ENCODE measurements around the gene MYOM1.

Gene MYOM1

DNA sequence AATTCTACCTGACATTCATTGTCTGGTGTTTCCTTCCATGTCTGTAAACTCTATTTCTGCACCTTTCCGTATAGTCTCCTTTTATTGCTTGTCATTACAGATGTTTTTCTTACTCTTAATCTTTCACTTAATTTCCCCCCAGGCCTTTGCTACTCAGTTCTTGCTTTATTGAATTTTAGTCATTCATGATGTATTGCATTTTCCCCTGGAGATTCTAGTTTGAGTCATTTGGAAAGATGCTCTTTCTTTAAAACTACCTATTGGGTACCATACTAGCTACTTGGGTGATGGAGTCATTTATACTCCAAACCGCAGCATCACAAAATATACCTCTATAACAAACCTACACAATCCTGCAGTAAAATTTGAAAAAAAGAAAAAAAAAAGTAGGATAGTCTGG, 179.6 kb downstream of the MYOM1 start:
- H2AFZ ChIP-seq (ENCODE audit: low read length) = no peak overlapping the region
- H2BK12ac ChIP-seq (ENCODE audit: low read length) = no peak overlapping the region
- H2BK120ac ChIP-seq (ENCODE audit: low read depth, low read length) = no peak overlapping the region
- DNase-seq (ENCODE audit: low spot score) = no peak
- H4K8ac ChIP-seq (ENCODE audit: low read depth, low read length) = no peak overlapping the region
- no peaks in the 10 kb centered on the region for H3K27me3 ChIP-seq (ENCODE audit: control insufficient read depth in 3 of 3, insufficient read depth in 3 of 3, low read depth in 1 of 3, low read length in 3 of 3)
- H3K4me1 ChIP-seq (ENCODE audit: control insufficient read depth in 2 of 2, insufficient read depth in 1 of 2, low read depth in 1 of 2, low read length in 2 of 2) = peaks cover 0 to 4% of the 10 kb centered on the region in 2 donors
- no peak overlapping the region for H2BK15ac ChIP-seq (ENCODE audit: low read length)
- H2BK5ac ChIP-seq (ENCODE audit: low read length) = no peak overlapping the region
- H4K91ac ChIP-seq (ENCODE audit: low read depth, low read length, poor library complexity) = no peak overlapping the region
- no peak overlapping the region for H3K18ac ChIP-seq (ENCODE audit: low read length)
- H3K4me2 ChIP-seq (ENCODE audit: insufficient read depth, low read length, poor library complexity, severe bottlenecking) = no peak overlapping the region
- no peak overlapping the region for H3K27ac ChIP-seq (replicated peaks; ENCODE audit: low read length)
- no peak overlapping the region for H3K4ac ChIP-seq (ENCODE audit: low read length)
- no peaks in the 10 kb centered on the region for H3K9me3 ChIP-seq (replicated peaks in 1 of 2; ENCODE audit: control insufficient read depth in 2 of 2, insufficient read depth in 1 of 2, low read depth in 1 of 2, low read length in 2 of 2)
- no CpG with 5 or more reads among the region's 2 CpGs for WGBS, 2 donors (ENCODE audit: extremely low coverage in 2 of 2, insufficient read length in 2 of 2, insufficient replicate concordance in 1 of 2)
- no peak overlapping the region for H2AK5ac ChIP-seq (ENCODE audit: low read depth, low read length)
- no peak overlapping the region for H3K14ac ChIP-seq (ENCODE audit: low read length)
- no peak overlapping the region for H3K9ac ChIP-seq (ENCODE audit: low read depth, low read length, poor library complexity)
- H3K4me3 ChIP-seq (ENCODE audit: low read length in 2 of 2) = no peak overlapping the region
- H3K79me1 ChIP-seq (ENCODE audit: low read depth, low read length) = no peaks in the 10 kb centered on the region
- H3K23ac ChIP-seq (ENCODE audit: low read depth, low read length, poor library complexity) = no peak overlapping the region
- no peaks in the 10 kb centered on the region for H3K36me3 ChIP-seq (replicated peaks in 1 of 2; ENCODE audit: control insufficient read depth in 2 of 2, insufficient read depth in 2 of 2, low read length in 2 of 2)

DNA sequence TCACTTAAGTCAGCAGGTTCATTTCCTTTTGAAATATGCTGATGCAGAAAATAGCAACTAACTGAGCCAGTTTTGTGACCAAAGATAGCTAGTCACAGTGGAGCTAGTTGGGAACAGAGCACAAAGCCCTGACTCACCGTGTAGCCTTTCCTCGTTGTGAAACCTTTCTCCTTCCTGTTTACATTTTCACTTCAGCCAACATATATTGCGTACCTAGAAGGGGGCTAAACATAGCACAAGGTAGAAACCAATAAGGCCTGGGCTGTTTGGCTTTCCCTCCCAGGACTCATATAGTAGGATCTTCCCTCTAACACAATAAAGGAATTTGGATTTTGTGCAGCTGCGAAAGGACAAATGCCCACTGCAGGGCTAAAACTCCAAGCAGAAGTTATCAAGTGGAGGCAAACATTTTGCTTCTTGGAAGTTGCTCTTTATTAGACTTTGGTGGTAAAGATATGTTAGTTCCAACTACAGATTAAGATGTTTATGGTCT, 182.3 kb downstream of the MYOM1 start:
- no peaks in the 10 kb centered on the region for H3K79me1 ChIP-seq (ENCODE audit: low read depth, low read length)
- H3K23ac ChIP-seq (ENCODE audit: low read depth, low read length, poor library complexity) = no peak overlapping the region
- WGBS, 2 donors (ENCODE audit: extremely low coverage in 2 of 2, insufficient read length in 2 of 2, insufficient replicate concordance in 1 of 2) = no CpG with 5 or more reads among the region's 4 CpGs
- no peak overlapping the region for H4K8ac ChIP-seq (ENCODE audit: low read depth, low read length)
- peak overlapping the region; percentile 87 for H2AFZ ChIP-seq (ENCODE audit: low read length)
- H3K4me2 ChIP-seq (ENCODE audit: insufficient read depth, low read length, poor library complexity, severe bottlenecking) = no peak overlapping the region
- no peaks in the 10 kb centered on the region for H3K27me3 ChIP-seq (ENCODE audit: control insufficient read depth in 3 of 3, insufficient read depth in 3 of 3, low read depth in 1 of 3, low read length in 3 of 3)
- H2BK120ac ChIP-seq (ENCODE audit: low read depth, low read length) = no peak overlapping the region
- DNase-seq (ENCODE audit: low spot score) = no peak
- peaks cover 0 to 2% of the 10 kb centered on the region in 2 donors for H3K4me1 ChIP-seq (ENCODE audit: control insufficient read depth in 2 of 2, insufficient read depth in 1 of 2, low read depth in 1 of 2, low read length in 2 of 2)
- H4K91ac ChIP-seq (ENCODE audit: low read depth, low read length, poor library complexity) = no peak overlapping the region
- H3K18ac ChIP-seq (ENCODE audit: low read length) = no peak overlapping the region
- H3K9me3 ChIP-seq (replicated peaks in 1 of 2; ENCODE audit: control insufficient read depth in 2 of 2, insufficient read depth in 1 of 2, low read depth in 1 of 2, low read length in 2 of 2) = no peaks in the 10 kb centered on the region
- H3K27ac ChIP-seq (replicated peaks; ENCODE audit: low read length) = no peak overlapping the region
- H3K36me3 ChIP-seq (replicated peaks in 1 of 2; ENCODE audit: control insufficient read depth in 2 of 2, insufficient read depth in 2 of 2, low read length in 2 of 2) = no peaks in the 10 kb centered on the region
- H3K4ac ChIP-seq (ENCODE audit: low read length) = no peak overlapping the region
- H3K14ac ChIP-seq (ENCODE audit: low read length) = no peak overlapping the region
- H2BK12ac ChIP-seq (ENCODE audit: low read length) = no peak overlapping the region
- no peak overlapping the region for H3K9ac ChIP-seq (ENCODE audit: low read depth, low read length, poor library complexity)
- no peak overlapping the region for H2AK5ac ChIP-seq (ENCODE audit: low read depth, low read length)
- H2BK15ac ChIP-seq (ENCODE audit: low read length) = no peak overlapping the region
- no peak overlapping the region for H3K4me3 ChIP-seq (ENCODE audit: low read length in 2 of 2)
- no peak overlapping the region for H2BK5ac ChIP-seq (ENCODE audit: low read length)

DNA sequence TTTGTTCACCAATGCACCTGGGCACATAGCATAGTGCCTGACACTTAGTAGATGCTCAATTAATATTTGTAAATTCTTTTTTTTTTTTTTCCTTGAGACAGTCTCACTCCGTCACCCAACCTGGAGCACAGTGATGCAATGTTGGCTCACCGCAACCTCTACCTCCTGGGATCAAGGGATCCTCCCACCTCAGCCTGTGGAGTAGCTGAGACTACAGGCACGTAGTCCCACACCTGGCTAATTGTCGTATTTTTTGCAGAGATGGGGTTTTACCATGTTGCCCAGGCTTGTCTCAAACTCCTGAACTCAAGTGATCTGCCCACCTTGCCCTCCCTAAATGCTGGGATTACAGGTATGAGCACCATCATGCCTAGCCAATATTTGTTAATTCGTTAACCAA, 183.7 kb downstream of the MYOM1 start:
- Histone ChIP-seq H3K18ac (ENCODE audit: low read length) (no peak overlapping the region), H3K23ac (ENCODE audit: low read depth, low read length, poor library complexity) (no peak overlapping the region), H3K4me2 (ENCODE audit: insufficient read depth, low read length, poor library complexity, severe bottlenecking) (no peak overlapping the region), H2AK5ac (ENCODE audit: low read depth, low read length) (no peak overlapping the region), H2BK15ac (ENCODE audit: low read length) (no peak overlapping the region), H4K8ac (ENCODE audit: low read depth, low read length) (no peak overlapping the region), H3K36me3 (replicated peaks in 1 of 2; ENCODE audit: control insufficient read depth in 2 of 2, insufficient read depth in 2 of 2, low read length in 2 of 2) (no peaks in the 10 kb centered on the region), H2AFZ (ENCODE audit: low read length) (no peak overlapping the region), H3K79me1 (ENCODE audit: low read depth, low read length) (no peaks in the 10 kb centered on the region), H3K4ac (ENCODE audit: low read length) (no peak overlapping the region), H3K14ac (ENCODE audit: low read length) (no peak overlapping the region), H3K27ac (replicated peaks; ENCODE audit: low read length) (no peak overlapping the region), H3K27me3 (ENCODE audit: control insufficient read depth in 3 of 3, insufficient read depth in 3 of 3, low read depth in 1 of 3, low read length in 3 of 3) (no peaks in the 10 kb centered on the region), H3K9me3 (replicated peaks in 1 of 2; ENCODE audit: control insufficient read depth in 2 of 2, insufficient read depth in 1 of 2, low read depth in 1 of 2, low read length in 2 of 2) (no peaks in the 10 kb centered on the region), H2BK12ac (ENCODE audit: low read length) (no peak overlapping the region), H3K9ac (ENCODE audit: low read depth, low read length, poor library complexity) (no peak overlapping the region), H2BK5ac (ENCODE audit: low read length) (no peak overlapping the region), H3K4me3 (ENCODE audit: low read length in 2 of 2) (no peak overlapping the region), H3K4me1 (ENCODE audit: control insufficient read depth in 2 of 2, insufficient read depth in 1 of 2, low read depth in 1 of 2, low read length in 2 of 2) (no peaks in the 10 kb centered on the region), H2BK120ac (ENCODE audit: low read depth, low read length) (no peak overlapping the region), H4K91ac (ENCODE audit: low read depth, low read length, poor library complexity) (no peak overlapping the region)
- DNase-seq (ENCODE audit: low spot score) = no peak
- no CpG with 5 or more reads among the region's 5 CpGs for WGBS, 2 donors (ENCODE audit: extremely low coverage in 2 of 2, insufficient read length in 2 of 2, insufficient replicate concordance in 1 of 2)

DNA sequence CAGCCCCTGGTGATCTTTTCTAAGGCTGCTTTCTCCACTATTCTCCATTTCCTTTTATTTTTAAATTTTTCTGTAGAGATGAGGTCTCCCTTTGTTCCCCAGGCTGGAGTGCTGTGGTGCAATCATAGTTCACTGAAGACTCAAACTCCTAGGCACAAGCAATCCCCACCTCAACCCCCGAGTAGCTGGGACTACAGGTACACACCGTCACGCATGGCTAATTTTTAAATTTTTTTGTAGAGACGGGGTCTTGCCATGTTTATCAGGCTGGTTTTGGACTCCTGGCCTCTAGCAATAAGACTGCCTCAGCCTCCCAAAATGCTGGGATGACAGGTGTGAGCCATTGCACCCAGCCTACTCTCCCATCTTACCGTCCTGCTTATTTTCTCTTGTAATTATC, 184.1 kb downstream of the MYOM1 start:
- Histone ChIP-seq H3K4me3 (ENCODE audit: low read length in 2 of 2) (no peak overlapping the region), H3K9me3 (replicated peaks in 1 of 2; ENCODE audit: control insufficient read depth in 2 of 2, insufficient read depth in 1 of 2, low read depth in 1 of 2, low read length in 2 of 2) (no peaks in the 10 kb centered on the region), H3K27me3 (ENCODE audit: control insufficient read depth in 3 of 3, insufficient read depth in 3 of 3, low read depth in 1 of 3, low read length in 3 of 3) (no peaks in the 10 kb centered on the region), H2AK5ac (ENCODE audit: low read depth, low read length) (no peak overlapping the region), H2BK5ac (ENCODE audit: low read length) (no peak overlapping the region), H3K4me1 (ENCODE audit: control insufficient read depth in 2 of 2, insufficient read depth in 1 of 2, low read depth in 1 of 2, low read length in 2 of 2) (no peaks in the 10 kb centered on the region), H2BK15ac (ENCODE audit: low read length) (no peak overlapping the region), H3K4ac (ENCODE audit: low read length) (no peak overlapping the region), H3K36me3 (replicated peaks in 1 of 2; ENCODE audit: control insufficient read depth in 2 of 2, insufficient read depth in 2 of 2, low read length in 2 of 2) (no peaks in the 10 kb centered on the region), H3K9ac (ENCODE audit: low read depth, low read length, poor library complexity) (no peak overlapping the region), H4K8ac (ENCODE audit: low read depth, low read length) (no peak overlapping the region), H3K4me2 (ENCODE audit: insufficient read depth, low read length, poor library complexity, severe bottlenecking) (no peak overlapping the region), H3K27ac (replicated peaks; ENCODE audit: low read length) (no peak overlapping the region), H3K23ac (ENCODE audit: low read depth, low read length, poor library complexity) (no peak overlapping the region), H2AFZ (ENCODE audit: low read length) (no peak overlapping the region), H3K79me1 (ENCODE audit: low read depth, low read length) (no peaks in the 10 kb centered on the region), H2BK120ac (ENCODE audit: low read depth, low read length) (no peak overlapping the region), H3K18ac (ENCODE audit: low read length) (no peak overlapping the region), H2BK12ac (ENCODE audit: low read length) (no peak overlapping the region), H4K91ac (ENCODE audit: low read depth, low read length, poor library complexity) (no peak overlapping the region), H3K14ac (ENCODE audit: low read length) (no peak overlapping the region)
- WGBS, 2 donors (ENCODE audit: extremely low coverage in 2 of 2, insufficient read length in 2 of 2, insufficient replicate concordance in 1 of 2) = no CpG with 5 or more reads among the region's 5 CpGs
- no peak for DNase-seq (ENCODE audit: low spot score)
